ENCODE results near the gene ANAPC2.

The ANAPC2 gene

DNA sequence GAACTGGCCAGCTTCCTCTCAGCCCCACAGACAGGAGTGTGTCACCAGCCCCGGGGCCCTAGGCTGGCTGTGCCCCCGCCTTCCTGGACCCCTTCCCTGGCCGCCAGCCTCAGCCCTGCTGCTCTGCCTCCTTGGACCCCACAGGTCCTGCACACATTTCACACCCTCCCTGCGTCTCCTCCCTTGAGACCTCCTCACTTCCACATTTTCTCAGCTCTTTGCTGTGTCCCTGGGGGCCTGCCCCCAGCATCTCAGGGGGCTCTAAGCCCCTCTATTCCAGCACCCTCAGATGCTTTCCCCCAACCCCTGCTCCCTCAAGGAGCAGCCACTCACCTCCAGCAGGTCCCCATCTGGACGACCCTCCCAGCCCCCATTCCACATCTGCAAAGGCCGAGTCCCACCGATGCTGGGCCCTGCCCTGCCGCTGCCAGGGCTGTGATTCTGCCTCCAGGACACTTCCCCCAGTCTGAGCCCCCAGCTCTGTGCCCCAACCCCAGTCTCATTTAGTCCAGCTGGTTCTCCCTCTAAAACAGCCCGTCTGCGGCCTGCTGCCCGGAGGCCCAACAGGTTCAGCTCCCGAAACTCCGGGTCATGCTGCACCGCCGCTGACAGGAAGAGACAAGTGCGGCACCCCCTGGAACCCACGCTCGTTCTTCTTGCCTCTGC lies 46.5 kb upstream of the ANAPC2 start:
- Histone ChIP-seq H3K9me3 (no peaks in the 10 kb centered on the region), H3K36me3 (no peaks in the 10 kb centered on the region), H3K4me1 (peaks cover 0 to 37% (median 13%) of the 10 kb centered on the region in 4 donors), H3K27me3 (peaks cover 0 to 64% of the 10 kb centered on the region in 2 donors), H3K27ac (no peak overlapping the region), H3K4me3 (no peak overlapping the region)
- TF ChIP-seq, protein P1, sequence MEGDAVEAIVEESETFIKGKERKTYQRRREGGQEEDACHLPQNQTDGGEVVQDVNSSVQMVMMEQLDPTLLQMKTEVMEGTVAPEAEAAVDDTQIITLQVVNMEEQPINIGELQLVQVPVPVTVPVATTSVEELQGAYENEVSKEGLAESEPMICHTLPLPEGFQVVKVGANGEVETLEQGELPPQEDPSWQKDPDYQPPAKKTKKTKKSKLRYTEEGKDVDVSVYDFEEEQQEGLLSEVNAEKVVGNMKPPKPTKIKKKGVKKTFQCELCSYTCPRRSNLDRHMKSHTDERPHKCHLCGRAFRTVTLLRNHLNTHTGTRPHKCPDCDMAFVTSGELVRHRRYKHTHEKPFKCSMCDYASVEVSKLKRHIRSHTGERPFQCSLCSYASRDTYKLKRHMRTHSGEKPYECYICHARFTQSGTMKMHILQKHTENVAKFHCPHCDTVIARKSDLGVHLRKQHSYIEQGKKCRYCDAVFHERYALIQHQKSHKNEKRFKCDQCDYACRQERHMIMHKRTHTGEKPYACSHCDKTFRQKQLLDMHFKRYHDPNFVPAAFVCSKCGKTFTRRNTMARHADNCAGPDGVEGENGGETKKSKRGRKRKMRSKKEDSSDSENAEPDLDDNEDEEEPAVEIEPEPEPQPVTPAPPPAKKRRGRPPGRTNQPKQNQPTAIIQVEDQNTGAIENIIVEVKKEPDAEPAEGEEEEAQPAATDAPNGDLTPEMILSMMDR (IDR thresholded peaks at IDR 0.05): no peak
- intact Hi-C loops (cut with DNase I; ENCODE audit: low total_unique reads): no loop called here
- DNase-seq: no peak

DNA sequence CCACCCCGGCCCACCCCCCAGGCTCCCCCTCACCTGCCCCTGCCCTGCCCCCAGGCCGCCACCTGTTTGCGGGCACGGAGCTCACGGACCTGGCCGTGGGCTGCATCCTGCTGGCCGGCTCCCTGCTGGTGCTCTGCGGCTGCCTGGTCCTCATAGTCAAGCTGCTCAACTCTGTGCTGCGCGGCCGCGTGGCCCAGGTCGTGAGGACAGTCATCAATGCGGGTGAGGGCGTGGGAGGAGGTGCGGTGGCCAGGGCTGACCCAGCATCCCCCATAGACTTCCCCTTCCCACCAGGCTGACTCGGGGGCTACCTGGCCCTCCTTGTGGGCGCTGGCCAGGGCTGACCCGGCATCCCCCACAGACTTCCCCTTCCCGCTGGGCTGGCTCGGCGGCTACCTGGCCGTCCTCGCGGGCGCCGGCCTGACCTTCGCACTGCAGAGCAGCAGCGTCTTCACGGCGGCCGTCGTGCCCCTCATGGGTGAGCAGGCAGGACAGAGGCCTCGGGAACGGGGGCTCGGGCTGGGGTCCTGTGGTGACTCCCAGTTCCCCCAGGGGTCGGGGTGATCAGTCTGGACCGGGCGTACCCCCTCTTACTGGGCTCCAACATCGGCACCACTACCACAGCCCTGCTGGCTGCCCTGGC lies 45.8 kb upstream of the ANAPC2 start:
- TF ChIP-seq, protein P1 (IDR thresholded peaks at IDR 0.05): no peak
- Histone ChIP-seq H3K36me3 (no peaks in the 10 kb centered on the region), H3K4me3 (no peak overlapping the region), H3K4me1 (peaks cover 0 to 33% (median 11%) of the 10 kb centered on the region in 4 donors), H3K27me3 (peaks cover 0 to 71% of the 10 kb centered on the region in 2 donors), H3K27ac (no peak overlapping the region), H3K9me3 (no peaks in the 10 kb centered on the region)
- no peak for DNase-seq
- intact Hi-C loops (cut with DNase I; ENCODE audit: low total_unique reads): no loop called here

DNA sequence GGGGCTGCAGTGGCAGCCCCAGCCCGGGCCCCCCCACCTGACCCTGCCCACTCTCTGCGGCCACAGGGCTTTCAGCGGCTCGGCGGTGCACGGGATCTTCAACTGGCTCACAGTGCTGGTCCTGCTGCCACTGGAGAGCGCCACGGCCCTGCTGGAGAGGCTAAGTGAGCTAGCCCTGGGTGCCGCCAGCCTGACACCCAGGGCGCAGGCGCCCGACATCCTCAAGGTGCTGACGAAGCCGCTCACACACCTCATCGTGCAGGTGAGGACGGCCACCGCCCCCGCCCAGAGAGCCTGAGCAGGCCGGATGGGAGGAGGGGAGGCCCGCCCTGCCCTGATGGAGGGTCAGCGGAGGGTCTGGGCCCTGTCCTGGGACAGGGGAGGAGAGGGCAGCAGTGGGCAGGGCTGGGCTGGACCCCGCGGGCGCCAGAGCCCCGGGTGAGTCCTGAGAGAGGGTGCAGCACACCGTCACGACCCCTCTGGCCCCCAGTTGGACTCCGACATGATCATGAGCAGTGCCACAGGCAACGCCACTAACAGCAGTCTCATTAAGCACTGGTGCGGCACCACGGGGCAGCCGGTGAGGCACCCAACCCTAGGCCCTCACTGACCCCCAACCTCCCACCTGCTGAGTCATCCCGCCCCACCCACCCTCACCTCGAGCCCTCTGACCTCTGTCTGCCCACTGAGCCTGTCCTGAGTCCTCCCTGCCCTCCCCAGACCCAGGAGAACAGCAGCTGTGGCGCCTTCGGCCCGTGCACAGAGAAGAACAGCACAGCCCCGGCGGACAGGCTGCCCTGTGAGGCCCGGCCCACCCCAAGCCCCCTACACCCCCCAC lies 45.0 kb upstream of the ANAPC2 start:
- TF ChIP-seq, protein P1 (IDR thresholded peaks at IDR 0.05): no peak
- H3K27me3 ChIP-seq: peaks cover 0 to 79% of the 10 kb centered on the region in 2 donors

DNA sequence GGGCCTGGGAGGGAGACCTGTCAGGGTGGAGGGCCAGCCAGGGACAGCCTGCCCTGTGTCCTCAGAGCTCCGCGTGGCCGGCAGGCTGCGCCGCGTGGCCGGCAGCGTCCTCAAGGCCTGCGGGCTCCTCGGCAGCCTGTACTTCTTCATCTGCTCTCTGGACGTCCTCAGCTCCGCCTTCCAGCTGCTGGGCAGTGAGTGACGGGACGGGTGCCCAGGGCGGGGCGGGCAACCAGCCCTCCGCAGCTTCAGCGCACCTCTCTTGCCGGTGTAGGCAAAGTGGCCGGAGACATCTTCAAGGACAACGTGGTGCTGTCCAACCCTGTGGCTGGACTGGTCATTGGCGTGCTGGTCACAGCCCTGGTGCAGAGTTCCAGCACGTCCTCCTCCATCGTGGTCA lies 44.1 kb upstream of the ANAPC2 start:
- peaks cover 0 to 85% of the 10 kb centered on the region in 2 donors for H3K27me3 ChIP-seq
- intact Hi-C loops (cut with DNase I; ENCODE audit: low total_unique reads): no loop called here
- no peaks in the 10 kb centered on the region for H3K36me3 ChIP-seq
- TF ChIP-seq, protein P1 (IDR thresholded peaks at IDR 0.05): no peak
- no peak overlapping the region for H3K27ac ChIP-seq
- no peak for DNase-seq
- no peaks in the 10 kb centered on the region for H3K9me3 ChIP-seq
- peaks cover 0 to 32% (median 11%) of the 10 kb centered on the region in 4 donors for H3K4me1 ChIP-seq
- no peak overlapping the region for H3K4me3 ChIP-seq

More for the DNA sequence above, 45.0 kb upstream of the ANAPC2 start:
- peaks cover 0 to 33% (median 11%) of the 10 kb centered on the region in 4 donors for H3K4me1 ChIP-seq
- no peak overlapping the region for H3K27ac ChIP-seq
- H3K36me3 ChIP-seq: no peaks in the 10 kb centered on the region
- intact Hi-C loops (cut with DNase I; ENCODE audit: low total_unique reads): no loop called here
- H3K9me3 ChIP-seq: no peaks in the 10 kb centered on the region
- no peak for DNase-seq
- no peak overlapping the region for H3K4me3 ChIP-seq

DNA sequence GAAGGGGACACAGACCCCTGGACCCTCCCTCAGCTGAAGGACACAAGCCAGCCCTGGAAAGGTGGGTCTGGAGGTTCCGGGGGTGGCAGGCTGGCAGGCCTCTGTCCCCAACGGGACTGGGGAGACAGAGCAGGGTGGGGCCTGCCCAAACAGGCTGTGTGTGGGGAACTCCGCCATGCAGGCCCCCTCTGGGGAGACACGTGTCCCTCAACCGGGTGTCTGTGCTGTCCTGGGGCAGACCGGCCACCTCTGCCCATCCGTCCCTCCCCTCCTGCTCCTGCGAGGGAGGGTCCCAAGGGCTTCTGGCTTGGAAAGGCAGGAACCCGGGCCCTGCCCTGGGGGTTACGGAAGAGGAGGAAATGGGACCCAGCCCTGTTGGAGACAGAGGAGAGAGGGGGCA lies 43.7 kb upstream of the ANAPC2 start:
- intact Hi-C loops (cut with DNase I; ENCODE audit: low total_unique reads): no loop called here
- Histone ChIP-seq H3K9me3 (no peaks in the 10 kb centered on the region), H3K27ac (no peak overlapping the region), H3K4me1 (peaks cover 0 to 32% (median 13%) of the 10 kb centered on the region in 4 donors), H3K27me3 (peaks cover 0 to 87% of the 10 kb centered on the region in 2 donors), H3K36me3 (no peaks in the 10 kb centered on the region), H3K4me3 (no peak overlapping the region)
- TF ChIP-seq, protein P1 (IDR thresholded peaks at IDR 0.05): no peak
- no peak for DNase-seq
